ENCODE results near the gene ESPNL.
"Not testable (repeated sequence)": the region's sequence is repeated elsewhere in the genome, so short reads cannot be mapped to it uniquely, and the experiment has no call there.

ESPNL gene, protein sequence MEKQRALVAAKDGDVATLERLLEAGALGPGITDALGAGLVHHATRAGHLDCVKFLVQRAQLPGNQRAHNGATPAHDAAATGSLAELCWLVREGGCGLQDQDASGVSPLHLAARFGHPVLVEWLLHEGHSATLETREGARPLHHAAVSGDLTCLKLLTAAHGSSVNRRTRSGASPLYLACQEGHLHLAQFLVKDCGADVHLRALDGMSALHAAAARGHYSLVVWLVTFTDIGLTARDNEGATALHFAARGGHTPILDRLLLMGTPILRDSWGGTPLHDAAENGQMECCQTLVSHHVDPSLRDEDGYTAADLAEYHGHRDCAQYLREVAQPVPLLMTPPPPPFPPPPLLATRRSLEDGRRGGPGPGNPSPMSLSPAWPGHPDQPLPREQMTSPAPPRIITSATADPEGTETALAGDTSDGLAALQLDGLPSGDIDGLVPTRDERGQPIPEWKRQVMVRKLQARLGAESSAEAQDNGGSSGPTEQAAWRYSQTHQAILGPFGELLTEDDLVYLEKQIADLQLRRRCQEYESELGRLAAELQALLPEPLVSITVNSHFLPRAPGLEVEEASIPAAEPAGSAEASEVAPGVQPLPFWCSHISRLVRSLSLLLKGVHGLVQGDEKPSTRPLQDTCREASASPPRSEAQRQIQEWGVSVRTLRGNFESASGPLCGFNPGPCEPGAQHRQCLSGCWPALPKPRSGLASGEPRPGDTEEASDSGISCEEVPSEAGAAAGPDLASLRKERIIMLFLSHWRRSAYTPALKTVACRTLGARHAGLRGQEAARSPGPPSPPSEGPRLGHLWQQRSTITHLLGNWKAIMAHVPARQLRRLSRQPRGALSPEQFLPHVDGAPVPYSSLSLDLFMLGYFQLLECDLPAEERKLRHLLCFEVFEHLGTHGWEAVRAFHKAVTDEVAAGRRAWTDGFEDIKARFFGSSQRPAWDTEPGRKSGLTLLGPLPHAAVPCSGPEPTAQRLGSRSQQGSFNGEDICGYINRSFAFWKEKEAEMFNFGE

DNA sequence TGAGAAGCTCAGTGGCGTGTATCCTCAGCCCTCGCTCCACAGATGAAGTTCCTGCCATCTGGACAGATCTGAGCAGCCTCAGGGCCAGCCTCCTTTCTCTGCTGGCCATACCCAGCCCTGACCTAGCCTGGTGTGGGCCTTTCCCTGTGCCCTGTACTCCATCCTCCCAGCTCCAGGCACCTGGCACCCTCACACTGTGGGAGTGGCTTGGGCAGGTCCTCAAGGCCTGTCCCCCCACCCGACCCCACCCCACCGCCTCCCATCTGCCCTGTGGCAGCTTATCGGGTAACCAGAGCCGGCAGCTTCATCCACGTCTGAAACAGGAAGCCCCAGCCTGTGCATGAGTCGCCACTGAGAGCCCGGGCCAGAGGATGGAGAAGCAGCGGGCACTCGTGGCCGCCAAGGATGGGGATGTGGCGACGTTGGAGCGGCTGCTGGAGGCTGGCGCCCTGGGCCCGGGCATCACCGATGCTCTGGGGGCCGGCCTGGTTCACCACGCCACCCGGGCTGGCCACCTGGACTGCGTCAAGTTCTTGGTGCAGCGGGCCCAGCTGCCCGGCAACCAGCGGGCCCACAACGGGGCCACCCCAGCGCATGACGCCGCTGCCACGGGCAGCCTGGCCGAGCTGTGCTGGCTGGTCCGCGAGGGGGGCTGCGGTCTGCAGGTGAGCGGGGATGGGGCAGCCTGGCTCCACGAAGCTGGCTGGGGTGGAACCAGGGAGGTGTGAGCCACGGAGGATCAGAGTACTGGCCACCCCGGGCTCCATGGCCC is at the start of gene ESPNL:
Gene ESPNL, plus strand, starts transcription at position 292 of the 772 bp plus-strand sequence. Its CDS starts 80 bp downstream, at position 372.
- no peak for DNase-seq

- DNase-seq = no peak
These were observed 46.9 kb upstream of the ESPNL start for GRCh38 chr2:238053191-238053776.

GRCh38 chr2:238055841-238056240 is 44.3 kb upstream of the ESPNL start:
- no peak for DNase-seq

DNA sequence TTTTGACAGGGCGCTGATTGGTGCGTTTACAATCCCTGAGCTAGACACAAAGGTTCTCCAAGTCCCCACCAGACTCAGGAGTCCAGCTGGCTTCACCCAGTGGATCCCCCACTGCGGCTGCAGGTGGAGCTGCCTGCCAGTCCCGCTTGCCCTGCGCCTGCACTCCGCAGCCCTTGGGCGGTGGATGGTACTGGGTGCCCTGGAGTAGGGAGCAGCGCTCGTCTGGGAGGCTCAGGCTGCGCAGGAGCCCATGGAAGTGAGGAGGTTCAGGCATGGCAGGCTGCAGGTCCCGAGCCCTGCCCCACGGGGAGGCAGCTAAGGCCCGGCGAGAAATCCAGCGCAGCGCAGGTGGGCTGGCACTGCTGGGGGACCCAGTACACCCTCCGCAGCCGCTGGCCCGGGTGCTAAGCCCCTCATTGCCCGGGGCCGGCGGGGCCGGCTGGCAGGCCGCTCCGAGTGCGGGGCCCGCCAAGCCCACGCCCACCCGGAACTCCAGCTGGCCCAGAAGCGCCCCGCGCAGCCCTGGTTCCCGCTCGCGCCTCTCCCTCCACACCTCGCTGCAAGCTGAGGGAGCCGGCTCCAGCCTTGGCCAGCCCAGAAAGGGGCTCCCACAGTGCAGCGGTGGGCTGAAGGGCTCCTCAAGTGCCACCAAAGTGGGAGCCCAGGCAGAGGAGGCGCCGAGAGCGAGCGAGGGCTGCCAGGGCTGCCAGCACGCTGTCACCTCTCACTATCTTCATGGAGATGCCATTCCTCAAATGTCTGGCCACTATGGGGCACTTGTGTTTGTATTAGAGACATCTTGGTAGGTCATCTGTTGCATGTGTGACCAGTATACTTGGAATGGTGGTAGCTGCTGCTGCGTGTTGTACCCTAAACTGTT is 42.2 kb upstream of the ESPNL start:
- not testable (repeated sequence) for DNase-seq

- DNase-seq = no peak
These were observed 40.6 kb upstream of the ESPNL start for GRCh38 chr2:238059505-238059904.

GRCh38 chr2:238060096-238060541 is 40.0 kb upstream of the ESPNL start:
- DNase-seq = peak; percentile 5

- peak; percentile 91 for DNase-seq
These were observed 39.4 kb upstream of the ESPNL start, which contains the start of gene SCLY for GRCh38 chr2:238060542-238061314. Gene SCLY, plus strand, starts transcription at chr2:238061001. Its CDS starts 54 bp downstream, at chr2:238061055.

- peak; percentile 1 for DNase-seq
These were observed 38.6 kb upstream of the ESPNL start for GRCh38 chr2:238061315-238062202.

GRCh38 chr2:238063414-238064189 is 36.5 kb upstream of the ESPNL start:
- DNase-seq = no peak

GRCh38 chr2:238064376-238064775 is 35.8 kb upstream of the ESPNL start:
- DNase-seq = no peak

GRCh38 chr2:238065071-238065846 is 34.9 kb upstream of the ESPNL start:
- no peak for DNase-seq

DNA sequence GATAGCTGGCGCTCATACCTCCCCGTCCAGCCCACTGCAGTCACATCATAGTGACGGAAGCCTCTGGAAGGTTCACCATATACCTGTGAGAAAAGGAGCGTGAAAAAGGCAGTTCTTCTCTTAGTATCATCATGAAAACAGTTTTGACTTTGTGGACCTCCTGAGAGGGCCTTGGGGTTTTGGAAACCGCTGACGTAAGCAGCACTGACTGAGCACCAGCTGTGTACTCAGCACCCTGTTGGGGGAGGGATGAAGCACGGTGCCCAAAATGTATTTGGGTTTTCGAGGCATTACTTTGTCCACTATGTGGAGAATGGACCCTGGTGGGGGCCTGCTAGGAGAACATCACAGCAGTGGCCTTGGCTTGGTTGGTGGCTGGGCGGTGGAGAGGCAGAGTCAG is 33.9 kb upstream of the ESPNL start:
- DNase-seq = no peak

- not testable (repeated sequence) for DNase-seq
These were observed 33.4 kb upstream of the ESPNL start for GRCh38 chr2:238066718-238067117.

- no peak for DNase-seq
These were observed 32.2 kb upstream of the ESPNL start for GRCh38 chr2:238067939-238068338.

DNA sequence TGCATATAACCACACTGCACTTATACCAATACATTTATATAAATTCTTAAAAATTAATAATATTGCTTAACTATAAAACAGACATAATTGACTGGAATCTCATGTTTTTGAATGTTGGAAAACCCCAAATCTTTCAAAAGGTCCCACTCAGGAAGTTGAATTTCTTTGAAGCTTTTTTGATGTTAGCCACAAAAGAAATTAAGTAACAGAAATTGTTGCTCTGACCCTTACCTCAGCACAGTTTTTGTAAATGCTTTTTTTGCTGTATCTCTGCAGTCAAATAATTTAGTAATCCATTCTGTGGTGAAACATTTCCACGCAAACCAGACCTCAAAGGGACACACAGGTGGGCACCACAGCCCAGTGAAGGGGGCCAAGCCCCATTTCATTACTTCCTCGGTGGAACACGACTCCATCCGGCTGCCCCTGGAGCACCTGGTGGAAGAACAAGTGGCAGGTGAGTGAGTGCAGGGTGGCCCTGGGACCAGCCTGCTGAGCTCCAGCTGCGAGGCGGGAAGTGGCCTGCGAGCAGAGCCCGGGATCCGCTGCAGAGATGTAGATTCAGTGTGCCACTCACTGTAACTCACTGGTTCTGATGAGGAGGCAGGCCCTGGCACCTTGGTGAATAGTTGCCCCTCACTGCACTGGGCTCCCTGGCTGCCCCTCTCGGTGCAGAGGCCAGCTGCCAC is 31.0 kb upstream of the ESPNL start:
- DNase-seq = no peak

DNA sequence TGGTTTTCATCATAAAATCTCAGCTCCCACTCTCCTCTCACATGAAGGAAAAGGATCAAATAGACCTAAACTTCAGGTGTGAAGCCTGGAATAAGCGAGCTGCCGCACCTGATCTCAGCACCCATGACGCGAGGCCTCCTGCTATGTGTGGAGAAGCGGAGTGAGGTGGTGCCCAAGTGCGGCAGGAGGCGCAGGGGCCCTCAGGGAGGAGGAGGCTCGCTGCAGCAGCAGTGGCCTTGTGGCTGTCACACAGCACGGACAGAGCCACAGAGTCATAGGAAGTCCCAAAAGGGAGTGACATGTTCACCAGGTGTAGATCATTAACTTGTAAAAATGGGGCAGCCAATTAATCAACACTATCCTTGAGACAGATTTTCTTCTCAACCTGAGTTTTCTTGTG is 30.3 kb upstream of the ESPNL start:
- no peak for DNase-seq

GRCh38 chr2:238075397-238075796 is 24.7 kb upstream of the ESPNL start:
- no peak for DNase-seq

Data from DMS79 (cell line).